Measurements from ENCODE around the gene CCDC194.

CCDC194 gene, protein sequence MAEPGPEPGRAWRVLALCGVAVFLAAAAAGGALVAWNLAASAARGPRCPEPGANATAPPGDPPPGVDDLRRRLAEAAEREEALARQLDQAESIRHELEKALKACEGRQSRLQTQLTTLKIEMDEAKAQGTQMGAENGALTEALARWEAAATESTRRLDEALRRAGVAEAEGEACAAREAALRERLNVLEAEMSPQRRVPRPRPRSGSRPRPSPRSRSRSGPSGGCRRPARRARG

DNA sequence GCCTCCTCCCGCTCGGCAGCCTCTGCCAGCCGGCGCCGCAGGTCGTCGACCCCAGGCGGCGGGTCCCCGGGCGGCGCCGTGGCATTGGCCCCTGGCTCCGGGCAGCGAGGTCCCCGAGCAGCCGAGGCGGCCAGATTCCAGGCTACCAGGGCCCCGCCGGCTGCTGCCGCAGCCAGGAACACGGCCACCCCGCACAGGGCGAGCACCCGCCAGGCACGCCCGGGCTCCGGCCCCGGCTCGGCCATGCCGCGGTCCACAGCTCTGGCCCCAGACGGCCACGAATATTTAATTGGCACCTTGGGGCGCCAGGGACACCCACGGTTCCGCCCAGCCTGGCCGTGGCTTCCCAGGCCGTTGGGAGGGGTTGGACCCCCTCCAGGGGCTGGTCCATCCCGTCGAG is at the start of gene CCDC194:
CCDC194 (minus strand) TSS at position 283 of the 400 bp plus-strand sequence; CDS start at position 245, 38 bp downstream.
- Histone ChIP-seq H3K27me3 (ENCODE audit: insufficient read depth, low read depth, severe bottlenecking) (peaks cover 8% of the 10 kb centered on the region), H3K36me3 (no peaks in the 10 kb centered on the region), H3K4me3 (ENCODE audit: low read depth, low read length) (no peak within 1 kb of the TSS), H3K9me3 (ENCODE audit: severe bottlenecking) (peaks cover 8% of the 10 kb centered on the region), H3K27ac (no peak within 1 kb of the TSS; the same call in 1 of the 2 replicates)
- no peak for DNase-seq
- TF ChIP-seq, protein P1, sequence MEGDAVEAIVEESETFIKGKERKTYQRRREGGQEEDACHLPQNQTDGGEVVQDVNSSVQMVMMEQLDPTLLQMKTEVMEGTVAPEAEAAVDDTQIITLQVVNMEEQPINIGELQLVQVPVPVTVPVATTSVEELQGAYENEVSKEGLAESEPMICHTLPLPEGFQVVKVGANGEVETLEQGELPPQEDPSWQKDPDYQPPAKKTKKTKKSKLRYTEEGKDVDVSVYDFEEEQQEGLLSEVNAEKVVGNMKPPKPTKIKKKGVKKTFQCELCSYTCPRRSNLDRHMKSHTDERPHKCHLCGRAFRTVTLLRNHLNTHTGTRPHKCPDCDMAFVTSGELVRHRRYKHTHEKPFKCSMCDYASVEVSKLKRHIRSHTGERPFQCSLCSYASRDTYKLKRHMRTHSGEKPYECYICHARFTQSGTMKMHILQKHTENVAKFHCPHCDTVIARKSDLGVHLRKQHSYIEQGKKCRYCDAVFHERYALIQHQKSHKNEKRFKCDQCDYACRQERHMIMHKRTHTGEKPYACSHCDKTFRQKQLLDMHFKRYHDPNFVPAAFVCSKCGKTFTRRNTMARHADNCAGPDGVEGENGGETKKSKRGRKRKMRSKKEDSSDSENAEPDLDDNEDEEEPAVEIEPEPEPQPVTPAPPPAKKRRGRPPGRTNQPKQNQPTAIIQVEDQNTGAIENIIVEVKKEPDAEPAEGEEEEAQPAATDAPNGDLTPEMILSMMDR (IDR thresholded peaks at IDR 0.05; ENCODE audit: low read depth, low read length) = no peak

DNA sequence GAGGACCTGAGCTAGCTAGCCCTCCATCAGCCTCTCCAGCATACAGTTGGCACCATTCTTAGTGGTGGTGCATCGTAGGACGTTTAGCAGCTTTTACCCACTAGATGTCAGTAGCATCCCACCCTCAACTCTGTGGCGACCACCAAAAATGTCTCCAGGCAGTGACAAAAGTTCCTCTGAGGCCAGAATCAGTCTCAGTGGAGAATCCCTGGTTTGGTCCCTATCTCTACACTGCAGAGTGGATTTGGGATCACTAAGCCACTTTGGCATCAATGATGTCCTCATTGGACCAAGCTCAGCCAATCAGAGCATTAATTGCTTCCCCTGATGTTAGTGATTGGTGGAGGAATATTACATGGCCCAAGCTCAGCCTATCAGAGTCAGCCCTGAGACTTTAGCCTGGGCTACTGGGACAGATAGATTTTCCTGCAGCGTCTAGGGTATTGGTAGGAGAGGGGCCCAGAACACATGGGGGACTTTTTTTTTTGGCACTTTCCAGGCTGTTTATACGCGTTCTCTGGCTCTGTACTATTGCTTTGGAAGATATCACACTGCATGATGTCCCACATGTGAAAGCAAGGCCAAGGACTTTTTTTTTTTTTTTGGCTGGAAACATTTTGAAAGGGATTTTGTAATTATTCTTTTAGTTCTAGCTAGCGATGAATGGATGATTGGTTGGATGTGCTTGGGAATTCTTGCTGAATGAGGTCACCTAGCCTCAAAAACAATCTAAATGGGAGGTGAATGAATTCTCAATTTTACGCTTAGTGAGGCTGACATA is 47.4 kb upstream of the CCDC194 start:
- Histone ChIP-seq H3K27ac (no peak overlapping the region), H3K4me3 (ENCODE audit: low read depth, low read length) (no peak overlapping the region), H3K9me3 (ENCODE audit: severe bottlenecking) (no peaks in the 10 kb centered on the region), H3K36me3 (no peaks in the 10 kb centered on the region), H3K27me3 (ENCODE audit: insufficient read depth, low read depth, severe bottlenecking) (no peaks in the 10 kb centered on the region)
- peak; percentile 48 for DNase-seq
- TF ChIP-seq, protein P1 (IDR thresholded peaks at IDR 0.05; ENCODE audit: low read depth, low read length) = peak; percentile 75

DNA sequence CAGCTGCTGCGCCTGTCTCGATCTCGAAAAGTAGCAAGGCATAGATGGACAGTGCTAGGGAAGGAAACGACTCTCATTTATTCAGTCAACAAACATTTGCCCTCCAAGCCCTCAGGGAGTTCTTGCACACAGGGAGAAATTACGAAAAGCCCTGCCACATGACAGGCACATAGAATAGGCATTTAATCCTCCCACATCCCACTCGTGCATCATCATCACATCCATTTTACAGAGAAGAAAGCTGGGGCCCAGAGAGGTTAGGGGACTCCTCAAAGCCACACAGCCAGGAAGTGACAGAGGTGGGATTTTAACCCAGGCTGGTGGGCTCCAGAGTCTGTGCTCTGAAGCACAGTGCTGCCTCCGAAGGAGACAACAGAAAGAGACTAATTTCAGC is 42.9 kb upstream of the CCDC194 start:
- no peak for DNase-seq
- no peaks in the 10 kb centered on the region for H3K36me3 ChIP-seq
- H3K4me3 ChIP-seq (ENCODE audit: low read depth, low read length) = no peak overlapping the region
- no peak overlapping the region for H3K27ac ChIP-seq
- no peaks in the 10 kb centered on the region for H3K9me3 ChIP-seq (ENCODE audit: severe bottlenecking)
- TF ChIP-seq, protein P1 (IDR thresholded peaks at IDR 0.05; ENCODE audit: low read depth, low read length) = no peak
- H3K27me3 ChIP-seq (ENCODE audit: insufficient read depth, low read depth, severe bottlenecking) = no peaks in the 10 kb centered on the region

DNA sequence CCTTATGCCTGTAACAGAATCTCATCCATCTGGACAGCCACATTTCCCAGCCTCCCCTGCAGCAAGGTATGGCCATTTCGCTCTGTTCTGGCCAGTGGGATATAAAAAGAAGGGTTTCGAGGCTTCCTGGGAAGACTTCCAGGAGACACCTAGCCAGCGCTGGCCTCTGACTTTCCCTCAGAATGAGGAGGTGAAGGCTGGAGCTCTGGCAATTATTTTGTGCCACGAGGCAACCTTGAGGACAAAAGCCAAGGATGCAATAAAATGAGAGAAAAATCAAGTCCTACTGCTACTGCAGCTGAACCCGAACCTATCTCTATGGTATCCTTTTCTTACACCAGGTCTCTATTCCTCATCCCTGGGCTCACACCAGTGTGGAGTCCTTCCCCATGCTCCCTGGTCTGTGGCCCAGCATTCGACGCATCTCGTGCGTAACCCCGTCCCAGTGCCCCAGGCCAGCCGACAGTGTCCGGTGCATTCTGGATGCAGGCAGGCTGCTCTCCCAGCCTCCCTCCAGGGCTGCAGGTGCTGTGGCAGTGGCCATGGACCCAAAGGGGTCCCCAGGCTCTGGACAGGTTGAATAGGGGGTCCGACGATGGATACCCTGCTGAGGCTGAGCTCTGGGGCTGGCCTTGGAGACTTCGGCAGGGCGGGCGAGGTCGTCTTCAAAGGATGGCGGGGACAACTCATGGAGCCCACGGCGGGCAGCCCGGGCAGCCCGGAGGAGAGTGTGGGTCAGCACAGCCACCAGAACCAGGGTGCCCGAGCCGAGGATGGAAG is 42.3 kb upstream of the CCDC194 start:
- Histone ChIP-seq H3K9me3 (ENCODE audit: severe bottlenecking) (no peaks in the 10 kb centered on the region), H3K36me3 (no peaks in the 10 kb centered on the region), H3K27ac (no peak overlapping the region), H3K4me3 (ENCODE audit: low read depth, low read length) (no peak overlapping the region), H3K27me3 (ENCODE audit: insufficient read depth, low read depth, severe bottlenecking) (no peaks in the 10 kb centered on the region)
- DNase-seq = no peak
- TF ChIP-seq, protein P1 (IDR thresholded peaks at IDR 0.05; ENCODE audit: low read depth, low read length) = no peak

DNA sequence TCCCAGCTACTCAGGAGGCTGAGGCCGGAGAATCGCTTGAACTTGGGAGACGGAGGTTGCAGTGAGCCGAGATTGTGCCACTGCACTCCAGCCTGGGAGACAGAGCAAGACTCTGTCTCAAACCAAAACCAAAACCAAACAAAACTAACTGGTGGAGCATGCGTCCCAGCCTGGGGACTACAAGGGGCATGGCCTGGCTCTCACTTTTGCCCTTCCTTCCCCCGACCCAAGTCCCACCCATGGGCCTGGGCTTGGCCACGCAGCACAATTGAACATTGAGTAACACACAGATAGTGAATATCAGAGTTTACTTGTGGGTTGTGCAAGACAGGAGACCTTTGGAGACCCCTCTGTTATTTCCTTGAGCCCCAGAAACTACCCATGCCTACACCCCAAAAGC is 41.2 kb upstream of the CCDC194 start:
- DNase-seq = no peak
- H3K4me3 ChIP-seq (ENCODE audit: low read depth, low read length) = no peak overlapping the region
- TF ChIP-seq, protein P1 (IDR thresholded peaks at IDR 0.05; ENCODE audit: low read depth, low read length) = no peak
- H3K9me3 ChIP-seq (ENCODE audit: severe bottlenecking) = no peaks in the 10 kb centered on the region
- H3K27me3 ChIP-seq (ENCODE audit: insufficient read depth, low read depth, severe bottlenecking) = no peaks in the 10 kb centered on the region
- no peaks in the 10 kb centered on the region for H3K36me3 ChIP-seq
- H3K27ac ChIP-seq = no peak overlapping the region
